Measurements from ENCODE around the gene MAGI1. TPM values are rescaled to one million over a fixed set of nuclear protein-coding genes. Genes with fewer than 3 reads are reported as not detected.

MAGI1 gene
- total RNA-seq, 1 donor from 2014 or later = not detected

- Mint-ChIP-seq H3K27me3 (no peaks in the 10 kb centered on the region), H3K4me1 (no peaks in the 10 kb centered on the region), H3K27ac (no peak overlapping the region), H3K4me3 (no peak overlapping the region), H3K36me3 (ENCODE audit: low read depth) (no peaks in the 10 kb centered on the region), H3K9me3 (peaks cover 3% of the 10 kb centered on the region)
- ChIA-PET CTCF (no interaction called here), POLR2A (no interaction called here)
- ATAC-seq (ENCODE audit: low read depth) (no peak), DNase-seq (no peak)
- TF ChIP-seq CTCF (IDR thresholded peaks at IDR 0.05) = no peak
- intact Hi-C loops (cut with micrococcal nuclease) = no loop called here
Observed at GRCh38 chr3:65806600-65806999, 232.1 kb downstream of the MAGI1 start.

GRCh38 chr3:65796676-65797075 is 242.0 kb downstream of the MAGI1 start:
- no peaks in the 10 kb centered on the region for H3K9me3 Mint-ChIP-seq
- ATAC-seq (ENCODE audit: low read depth) = no peak
- ChIA-PET POLR2A (no interaction called here), CTCF (no interaction called here)
- no peak for TF ChIP-seq CTCF (IDR thresholded peaks at IDR 0.05)
- no peaks in the 10 kb centered on the region for H3K4me1 Mint-ChIP-seq
- H3K27me3 Mint-ChIP-seq = no peaks in the 10 kb centered on the region
- H3K36me3 Mint-ChIP-seq (ENCODE audit: low read depth) = no peaks in the 10 kb centered on the region
- intact Hi-C loops (cut with micrococcal nuclease) = no loop called here
- H3K27ac Mint-ChIP-seq = no peak overlapping the region
- H3K4me3 Mint-ChIP-seq = no peak overlapping the region
- DNase-seq = no peak

- ChIA-PET CTCF (no interaction called here), POLR2A (no interaction called here)
- no peaks in the 10 kb centered on the region for H3K36me3 Mint-ChIP-seq (ENCODE audit: low read depth)
- H3K27ac Mint-ChIP-seq = no peak overlapping the region
- no peak for TF ChIP-seq CTCF (IDR thresholded peaks at IDR 0.05)
- no peak overlapping the region for H3K4me3 Mint-ChIP-seq
- intact Hi-C loops (cut with micrococcal nuclease) = no loop called here
- no peaks in the 10 kb centered on the region for H3K27me3 Mint-ChIP-seq
- no peaks in the 10 kb centered on the region for H3K9me3 Mint-ChIP-seq
- ATAC-seq (ENCODE audit: low read depth) = no peak
- no peak for DNase-seq
- no peaks in the 10 kb centered on the region for H3K4me1 Mint-ChIP-seq
Observed at GRCh38 chr3:65795166-65795565, 243.6 kb downstream of the MAGI1 start.

GRCh38 chr3:65793495-65794200 is 245.1 kb downstream of the MAGI1 start:
- ATAC-seq (ENCODE audit: low read depth) (no peak), DNase-seq (no peak)
- H3K27ac Mint-ChIP-seq = no peak overlapping the region
- TF ChIP-seq CTCF (IDR thresholded peaks at IDR 0.05) = no peak
- intact Hi-C loops (cut with micrococcal nuclease) = no loop called here
- no peaks in the 10 kb centered on the region for H3K36me3 Mint-ChIP-seq (ENCODE audit: low read depth)
- CTCF ChIA-PET = no interaction called here
- POLR2A ChIA-PET = no interaction called here
- no peak overlapping the region for H3K4me3 Mint-ChIP-seq
- no peaks in the 10 kb centered on the region for H3K9me3 Mint-ChIP-seq
- H3K4me1 Mint-ChIP-seq = no peaks in the 10 kb centered on the region
- no peaks in the 10 kb centered on the region for H3K27me3 Mint-ChIP-seq

GRCh38 chr3:65788461-65788860 is 250.3 kb downstream of the MAGI1 start:
- no peaks in the 10 kb centered on the region for H3K27me3 Mint-ChIP-seq
- H3K9me3 Mint-ChIP-seq = no peaks in the 10 kb centered on the region
- ATAC-seq (ENCODE audit: low read depth) (no peak), DNase-seq (no peak)
- intact Hi-C loops (cut with micrococcal nuclease) = loop anchor here (5.0 kb wide), 2 partner anchors 874 to 1029 kb away; no protein-coding TSS in a partner anchor
- H3K27ac Mint-ChIP-seq = no peak overlapping the region
- H3K36me3 Mint-ChIP-seq (ENCODE audit: low read depth) = no peaks in the 10 kb centered on the region
- no peak for TF ChIP-seq CTCF (IDR thresholded peaks at IDR 0.05)
- CTCF ChIA-PET = no interaction called here
- POLR2A ChIA-PET = no interaction called here
- H3K4me3 Mint-ChIP-seq = no peak overlapping the region
- no peaks in the 10 kb centered on the region for H3K4me1 Mint-ChIP-seq

All from activated B cell treated with CpG ODN at 0.5 μM for 24 hours (primary cell).